HL-60 (cell line): Measurements from ENCODE around the gene IFIT3.

Source experiments
- GABPA ChIP-seq: IDR thresholded peaks from 2 replicates; pipeline ENCODE4 v1.6.1; 2012; ENCODE audit warnings: low read depth
- TF ChIP-seq, protein P1 (sequence below): IDR thresholded peaks from one replicate; pipeline ENCODE4 v1.5.1; 2011; ENCODE audit warnings: low read length, control low read depth, inconsistent platforms; ENCODE audit not compliant: insufficient read depth

DNA sequence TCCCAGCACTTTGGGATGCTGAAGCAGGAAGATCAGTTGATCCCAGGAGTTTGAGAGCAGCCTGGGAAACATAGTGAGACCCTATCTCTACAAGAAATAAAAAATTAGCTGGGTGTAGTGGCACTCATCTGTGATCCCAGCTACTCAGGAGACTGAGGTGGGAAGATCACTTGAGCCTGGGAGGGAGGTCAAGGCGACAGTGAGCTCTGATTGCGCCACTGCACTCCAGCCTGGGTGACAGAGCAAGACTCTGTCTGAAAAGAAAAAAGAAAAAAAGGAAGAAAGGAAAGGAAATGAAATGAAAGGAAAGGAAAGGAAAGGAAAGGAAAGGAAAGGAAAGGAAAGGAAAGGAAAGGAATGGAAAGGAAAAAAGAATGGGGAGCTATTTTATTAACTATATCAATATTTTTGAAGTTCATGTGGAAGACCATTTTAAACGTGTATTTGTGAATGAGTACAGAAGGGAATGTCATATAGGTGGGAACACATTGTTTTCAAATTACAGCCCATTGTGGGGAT is 33.0 kb upstream of the IFIT3 start:
- TF ChIP-seq, protein P1, sequence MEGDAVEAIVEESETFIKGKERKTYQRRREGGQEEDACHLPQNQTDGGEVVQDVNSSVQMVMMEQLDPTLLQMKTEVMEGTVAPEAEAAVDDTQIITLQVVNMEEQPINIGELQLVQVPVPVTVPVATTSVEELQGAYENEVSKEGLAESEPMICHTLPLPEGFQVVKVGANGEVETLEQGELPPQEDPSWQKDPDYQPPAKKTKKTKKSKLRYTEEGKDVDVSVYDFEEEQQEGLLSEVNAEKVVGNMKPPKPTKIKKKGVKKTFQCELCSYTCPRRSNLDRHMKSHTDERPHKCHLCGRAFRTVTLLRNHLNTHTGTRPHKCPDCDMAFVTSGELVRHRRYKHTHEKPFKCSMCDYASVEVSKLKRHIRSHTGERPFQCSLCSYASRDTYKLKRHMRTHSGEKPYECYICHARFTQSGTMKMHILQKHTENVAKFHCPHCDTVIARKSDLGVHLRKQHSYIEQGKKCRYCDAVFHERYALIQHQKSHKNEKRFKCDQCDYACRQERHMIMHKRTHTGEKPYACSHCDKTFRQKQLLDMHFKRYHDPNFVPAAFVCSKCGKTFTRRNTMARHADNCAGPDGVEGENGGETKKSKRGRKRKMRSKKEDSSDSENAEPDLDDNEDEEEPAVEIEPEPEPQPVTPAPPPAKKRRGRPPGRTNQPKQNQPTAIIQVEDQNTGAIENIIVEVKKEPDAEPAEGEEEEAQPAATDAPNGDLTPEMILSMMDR, result no peak
- no peak for TF ChIP-seq GABPA
